Measurements from ENCODE around the gene PANK4.

The PANK4 gene

GRCh38 chr1:2543543-2544092 lies 17.2 kb upstream of the PANK4 start:
- TF ChIP-seq CTCF (IDR thresholded peaks at IDR 0.05; ENCODE audit: low read depth, low read length) = no peak
- no peak for DNase-seq (ENCODE audit: extremely low read depth, low read depth)

- TF ChIP-seq CTCF (IDR thresholded peaks at IDR 0.05; ENCODE audit: low read depth, low read length) = no peak
These were observed 16.0 kb upstream of the PANK4 start for GRCh38 chr1:2542246-2542915.

GRCh38 chr1:2541619-2542245 lies 15.3 kb upstream of the PANK4 start:
- TF ChIP-seq CTCF (IDR thresholded peaks at IDR 0.05; ENCODE audit: low read depth, low read length) = no peak
- no peak for DNase-seq (ENCODE audit: extremely low read depth, low read depth)

More at GRCh38 chr1:2542246-2542915, 16.0 kb upstream of the PANK4 start:
- DNase-seq (ENCODE audit: extremely low read depth, low read depth) = no peak

GRCh38 chr1:2540816-2541492 lies 14.6 kb upstream of the PANK4 start:
- TF ChIP-seq CTCF (IDR thresholded peaks at IDR 0.05; ENCODE audit: low read depth, low read length) = no peak
- DNase-seq (ENCODE audit: extremely low read depth, low read depth) = no peak

- no peak for DNase-seq (ENCODE audit: extremely low read depth, low read depth)
- peak; percentile 9 for TF ChIP-seq CTCF (IDR thresholded peaks at IDR 0.05; ENCODE audit: low read depth, low read length)
These were observed 13.0 kb upstream of the PANK4 start for GRCh38 chr1:2539312-2539907.

- no peak for DNase-seq (ENCODE audit: extremely low read depth, low read depth)
- TF ChIP-seq CTCF (IDR thresholded peaks at IDR 0.05; ENCODE audit: low read depth, low read length) = no peak
These were observed 12.5 kb upstream of the PANK4 start for GRCh38 chr1:2538872-2539271.

Data from AG09319 (cell line).